ENCODE data around the gene KCNG2.

- TF ChIP-seq, protein P1, sequence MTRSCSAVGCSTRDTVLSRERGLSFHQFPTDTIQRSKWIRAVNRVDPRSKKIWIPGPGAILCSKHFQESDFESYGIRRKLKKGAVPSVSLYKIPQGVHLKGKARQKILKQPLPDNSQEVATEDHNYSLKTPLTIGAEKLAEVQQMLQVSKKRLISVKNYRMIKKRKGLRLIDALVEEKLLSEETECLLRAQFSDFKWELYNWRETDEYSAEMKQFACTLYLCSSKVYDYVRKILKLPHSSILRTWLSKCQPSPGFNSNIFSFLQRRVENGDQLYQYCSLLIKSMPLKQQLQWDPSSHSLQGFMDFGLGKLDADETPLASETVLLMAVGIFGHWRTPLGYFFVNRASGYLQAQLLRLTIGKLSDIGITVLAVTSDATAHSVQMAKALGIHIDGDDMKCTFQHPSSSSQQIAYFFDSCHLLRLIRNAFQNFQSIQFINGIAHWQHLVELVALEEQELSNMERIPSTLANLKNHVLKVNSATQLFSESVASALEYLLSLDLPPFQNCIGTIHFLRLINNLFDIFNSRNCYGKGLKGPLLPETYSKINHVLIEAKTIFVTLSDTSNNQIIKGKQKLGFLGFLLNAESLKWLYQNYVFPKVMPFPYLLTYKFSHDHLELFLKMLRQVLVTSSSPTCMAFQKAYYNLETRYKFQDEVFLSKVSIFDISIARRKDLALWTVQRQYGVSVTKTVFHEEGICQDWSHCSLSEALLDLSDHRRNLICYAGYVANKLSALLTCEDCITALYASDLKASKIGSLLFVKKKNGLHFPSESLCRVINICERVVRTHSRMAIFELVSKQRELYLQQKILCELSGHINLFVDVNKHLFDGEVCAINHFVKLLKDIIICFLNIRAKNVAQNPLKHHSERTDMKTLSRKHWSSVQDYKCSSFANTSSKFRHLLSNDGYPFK (CRISPR knock-in tag; IDR thresholded peaks at IDR 0.05; ENCODE audit: borderline replicate concordance), result no peak
- TF ChIP-seq EZH2 (conservative IDR thresholded peaks at IDR 0.05; ENCODE audit: low read depth, low read length) (no peak), EHMT2 (IDR thresholded peaks at IDR 0.05; ENCODE audit: borderline replicate concordance, low read depth, low read length) (no peak), SMC3 (IDR thresholded peaks at IDR 0.05; ENCODE audit: low read length) (no peak), RORA (CRISPR knock-in tag; IDR thresholded peaks at IDR 0.05) (no peak), ZNF670 (CRISPR knock-in tag; IDR thresholded peaks at IDR 0.05; ENCODE audit: borderline replicate concordance) (no peak), MXD3 (CRISPR knock-in tag; IDR thresholded peaks at IDR 0.05) (no peak), HINFP (CRISPR knock-in tag; IDR thresholded peaks at IDR 0.05; ENCODE audit: low read depth) (no peak)
- TF ChIP-seq, protein P2, sequence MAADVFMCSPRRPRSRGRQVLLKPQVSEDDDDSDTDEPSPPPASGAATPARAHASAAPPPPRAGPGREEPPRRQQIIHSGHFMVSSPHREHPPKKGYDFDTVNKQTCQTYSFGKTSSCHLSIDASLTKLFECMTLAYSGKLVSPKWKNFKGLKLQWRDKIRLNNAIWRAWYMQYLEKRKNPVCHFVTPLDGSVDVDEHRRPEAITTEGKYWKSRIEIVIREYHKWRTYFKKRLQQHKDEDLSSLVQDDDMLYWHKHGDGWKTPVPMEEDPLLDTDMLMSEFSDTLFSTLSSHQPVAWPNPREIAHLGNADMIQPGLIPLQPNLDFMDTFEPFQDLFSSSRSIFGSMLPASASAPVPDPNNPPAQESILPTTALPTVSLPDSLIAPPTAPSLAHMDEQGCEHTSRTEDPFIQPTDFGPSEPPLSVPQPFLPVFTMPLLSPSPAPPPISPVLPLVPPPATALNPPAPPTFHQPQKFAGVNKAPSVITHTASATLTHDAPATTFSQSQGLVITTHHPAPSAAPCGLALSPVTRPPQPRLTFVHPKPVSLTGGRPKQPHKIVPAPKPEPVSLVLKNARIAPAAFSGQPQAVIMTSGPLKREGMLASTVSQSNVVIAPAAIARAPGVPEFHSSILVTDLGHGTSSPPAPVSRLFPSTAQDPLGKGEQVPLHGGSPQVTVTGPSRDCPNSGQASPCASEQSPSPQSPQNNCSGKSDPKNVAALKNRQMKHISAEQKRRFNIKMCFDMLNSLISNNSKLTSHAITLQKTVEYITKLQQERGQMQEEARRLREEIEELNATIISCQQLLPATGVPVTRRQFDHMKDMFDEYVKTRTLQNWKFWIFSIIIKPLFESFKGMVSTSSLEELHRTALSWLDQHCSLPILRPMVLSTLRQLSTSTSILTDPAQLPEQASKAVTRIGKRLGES (CRISPR knock-in tag; IDR thresholded peaks at IDR 0.05; ENCODE audit: borderline replicate concordance), result no peak
- TF ChIP-seq, protein P3, sequence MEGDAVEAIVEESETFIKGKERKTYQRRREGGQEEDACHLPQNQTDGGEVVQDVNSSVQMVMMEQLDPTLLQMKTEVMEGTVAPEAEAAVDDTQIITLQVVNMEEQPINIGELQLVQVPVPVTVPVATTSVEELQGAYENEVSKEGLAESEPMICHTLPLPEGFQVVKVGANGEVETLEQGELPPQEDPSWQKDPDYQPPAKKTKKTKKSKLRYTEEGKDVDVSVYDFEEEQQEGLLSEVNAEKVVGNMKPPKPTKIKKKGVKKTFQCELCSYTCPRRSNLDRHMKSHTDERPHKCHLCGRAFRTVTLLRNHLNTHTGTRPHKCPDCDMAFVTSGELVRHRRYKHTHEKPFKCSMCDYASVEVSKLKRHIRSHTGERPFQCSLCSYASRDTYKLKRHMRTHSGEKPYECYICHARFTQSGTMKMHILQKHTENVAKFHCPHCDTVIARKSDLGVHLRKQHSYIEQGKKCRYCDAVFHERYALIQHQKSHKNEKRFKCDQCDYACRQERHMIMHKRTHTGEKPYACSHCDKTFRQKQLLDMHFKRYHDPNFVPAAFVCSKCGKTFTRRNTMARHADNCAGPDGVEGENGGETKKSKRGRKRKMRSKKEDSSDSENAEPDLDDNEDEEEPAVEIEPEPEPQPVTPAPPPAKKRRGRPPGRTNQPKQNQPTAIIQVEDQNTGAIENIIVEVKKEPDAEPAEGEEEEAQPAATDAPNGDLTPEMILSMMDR (CRISPR knock-in tag; IDR thresholded peaks at IDR 0.05), result no peak
Observed at GRCh38 chr18:79864006-79864725, 66.4 kb downstream of the KCNG2 start.

Measured in HepG2 (cell line).